IMR-90 (cell line): ENCODE results near the gene R3HDM2. TPM values are rescaled to one million over a fixed set of nuclear protein-coding genes. Genes with fewer than 3 reads are reported as not detected.

Experiments used
- ATAC-seq: fragments of 200-7000 bp; cut with Tn5 transposase; 2 replicates; pipeline ENCODE4 v1.9.1; 2020; ENCODE audit warnings: low read depth, mild to moderate bottlenecking, moderate library complexity
- BruUV-seq: library from RNA; stranded (reverse); fragments of 400-500 nt; replicated peaks from 2 replicates; lab custom pipeline; 2021; lab: Mats Ljungman, UMichigan
- CTCF ChIA-PET: fragments of 300-600 bp; formaldehyde crosslinking; extraction: SDS; loops from one replicate; lab custom pipeline; 2021; ENCODE audit warnings: antibody characterized with exemption; lab: Yijun Ruan, JAX
- POLR2A ChIA-PET: fragments of 300-600 bp; sonication (Branson Sonifier 250); formaldehyde crosslinking; loops from one replicate; lab custom pipeline; 2022; ENCODE audit warnings: antibody characterized with exemption; ENCODE audit not compliant: unreplicated experiment; lab: Charles Lee
- DNase-seq: peaks from one replicate; pipeline ENCODE4 v3.0.0; 2013
- H2AFZ ChIP-seq: replicated peaks from 2 replicates; pipeline ENCODE3; 2013; ENCODE audit warnings: low read length, mild to moderate bottlenecking; ENCODE audit not compliant: poor library complexity
- H2AK5ac ChIP-seq: 2 replicates; pipeline ENCODE4 v1.6.1; 2013; ENCODE audit warnings: low read depth, low read length, inconsistent platforms
- H2AK9ac ChIP-seq: replicated peaks from 2 replicates; pipeline ENCODE3; 2013; ENCODE audit warnings: mild to moderate bottlenecking, low read depth, low read length, moderate library complexity; ENCODE audit not compliant: poor library complexity
- H2BK120ac ChIP-seq: 2 replicates; pipeline ENCODE4 v1.6.1; 2013; ENCODE audit warnings: low read depth, low read length, inconsistent platforms
- H2BK15ac ChIP-seq: 3 replicates; pipeline ENCODE4 v1.6.1; 2013; ENCODE audit warnings: low read depth, low read length, inconsistent platforms
- H2BK20ac ChIP-seq: 2 replicates; pipeline ENCODE4 v1.6.1; 2013; ENCODE audit warnings: low read depth, mild to moderate bottlenecking, inconsistent platforms, low read length, moderate library complexity
- H2BK5ac ChIP-seq: 2 replicates; pipeline ENCODE4 v1.6.1; 2013; ENCODE audit warnings: mild to moderate bottlenecking, low read depth, low read length, inconsistent platforms; ENCODE audit not compliant: poor library complexity, severe bottlenecking
- H3K14ac ChIP-seq: replicated peaks from 2 replicates; pipeline ENCODE4 v1.6.1; 2013; ENCODE audit warnings: low read depth, low read length, inconsistent platforms
- H3K18ac ChIP-seq: 2 replicates; pipeline ENCODE4 v1.6.1; 2013; ENCODE audit warnings: low read depth, low read length, control low read depth
- H3K23ac ChIP-seq: 2 replicates; pipeline ENCODE4 v1.6.1; 2013; ENCODE audit warnings: low read depth, low read length, inconsistent platforms
- H3K27ac ChIP-seq: 2 replicates; pipeline ENCODE4 v1.5.1; 2013; ENCODE audit warnings: mild to moderate bottlenecking, control low read depth, low read length; ENCODE audit not compliant: insufficient read depth
- H3K27me3 ChIP-seq: 2 replicates; pipeline ENCODE4 v1.6.1; 2013; ENCODE audit warnings: low read length; ENCODE audit not compliant: control insufficient read depth, insufficient read depth
- H3K36me3 ChIP-seq: 2 replicates; pipeline ENCODE4 v1.6.1; 2013; ENCODE audit warnings: low read length, mixed read lengths; ENCODE audit not compliant: control insufficient read depth, insufficient read depth
- H3K4ac ChIP-seq: 2 replicates; pipeline ENCODE4 v1.6.1; 2013; ENCODE audit warnings: low read depth, low read length, inconsistent platforms
- H3K4me1 ChIP-seq: 2 replicates; pipeline ENCODE4 v1.6.1; 2013; ENCODE audit warnings: low read length, mixed read lengths; ENCODE audit not compliant: control insufficient read depth, insufficient read depth
- H3K4me2 ChIP-seq: 2 replicates; pipeline ENCODE4 v1.6.1; 2013; ENCODE audit warnings: low read depth, mild to moderate bottlenecking, control low read depth, low read length, moderate library complexity
- H3K4me3 ChIP-seq: 2 replicates; pipeline ENCODE4 v1.5.1; 2013; ENCODE audit warnings: low read depth, mild to moderate bottlenecking, control low read depth, low read length, moderate library complexity; ENCODE audit not compliant: insufficient read depth
- H3K56ac ChIP-seq: 2 replicates; pipeline ENCODE4 v1.6.1; 2013; ENCODE audit warnings: low read length, inconsistent platforms; ENCODE audit not compliant: insufficient read depth; ENCODE audit errors: extremely low read depth
- H3K79me1 ChIP-seq, 2 experiments: 2 replicates each; pipeline ENCODE4 v1.6.1; 2013; ENCODE audit warnings: low read length in 2 of 2, inconsistent platforms in 1 of 2, low read depth in 1 of 2
- H3K9ac ChIP-seq: 2 replicates; pipeline ENCODE4 v1.6.1; 2013; ENCODE audit warnings: low read depth, low read length, control low read depth
- H3K9me1 ChIP-seq: 2 replicates; pipeline ENCODE4 v1.6.1; 2013; ENCODE audit warnings: low read length, inconsistent platforms; ENCODE audit not compliant: insufficient read depth
- H3K9me3 ChIP-seq: 2 replicates; pipeline ENCODE4 v1.6.1; 2013; ENCODE audit warnings: low read length; ENCODE audit not compliant: control insufficient read depth, insufficient read depth
- H4K20me1 ChIP-seq: 2 replicates; pipeline ENCODE4 v1.6.1; 2013; ENCODE audit warnings: low read length, inconsistent platforms; ENCODE audit not compliant: insufficient read depth
- H4K5ac ChIP-seq: 2 replicates; pipeline ENCODE4 v1.6.1; 2013; ENCODE audit warnings: mild to moderate bottlenecking, low read depth, low read length, control low read depth
- H4K8ac ChIP-seq, 2 experiments: 2 replicates each; pipeline ENCODE4 v1.6.1; 2013; ENCODE audit warnings: low read depth in 2 of 2, low read length in 2 of 2, control low read depth in 1 of 2, inconsistent platforms in 1 of 2
- H4K91ac ChIP-seq: 2 replicates; pipeline ENCODE4 v1.6.1; 2013; ENCODE audit warnings: low read depth, low read length, inconsistent platforms; ENCODE audit not compliant: insufficient read depth
- BHLHE40 ChIP-seq: fragments of 150-350 bp; IDR thresholded peaks from 2 replicates; pipeline ENCODE4 v1.6.1; 2016; ENCODE audit warnings: mild to moderate bottlenecking, low read depth, low read length
- CEBPB ChIP-seq: IDR thresholded peaks from 2 replicates; pipeline ENCODE4 v1.6.1; 2012; ENCODE audit warnings: low read depth, low read length, improper control_type of control experiment
- CTCF ChIP-seq: conservative IDR thresholded peaks from 2 replicates; pipeline ENCODE4 v1.5.1; 2012; ENCODE audit warnings: mild to moderate bottlenecking, low read depth, low read length, improper control_type of control experiment
- ELK1 ChIP-seq: fragments of 150-350 bp; IDR thresholded peaks from 2 replicates; pipeline ENCODE4 v1.6.1; 2016; ENCODE audit warnings: low read depth, mild to moderate bottlenecking, low read length, moderate library complexity, borderline replicate concordance
- FOS ChIP-seq: fragments of 150-350 bp; IDR thresholded peaks from 2 replicates; pipeline ENCODE4 v1.6.1; 2016; ENCODE audit warnings: low read depth, low read length
- MAFK ChIP-seq: IDR thresholded peaks from 2 replicates; pipeline ENCODE4 v1.6.1; 2012; ENCODE audit warnings: low read depth, low read length, improper control_type of control experiment
- MAZ ChIP-seq: IDR thresholded peaks from 2 replicates; pipeline ENCODE4 v1.6.1; 2012; ENCODE audit warnings: low read depth, mild to moderate bottlenecking, low read length, improper control_type of control experiment, moderate library complexity, borderline replicate concordance
- NFE2L2 ChIP-seq: fragments of 150-350 bp; IDR thresholded peaks from 2 replicates; pipeline ENCODE4 v1.6.1; 2016; ENCODE audit warnings: low read depth, mild to moderate bottlenecking, low read length
- POLR2A ChIP-seq: IDR thresholded peaks from 2 replicates; pipeline ENCODE4 v1.6.1; 2012; ENCODE audit warnings: mild to moderate bottlenecking, low read depth, low read length
- RAD21 ChIP-seq: IDR thresholded peaks from 2 replicates; pipeline ENCODE4 v1.6.1; 2012; ENCODE audit warnings: low read length, improper control_type of control experiment
- RCOR1 ChIP-seq: IDR thresholded peaks from 2 replicates; pipeline ENCODE4 v1.6.1; 2012; ENCODE audit warnings: mild to moderate bottlenecking, low read length, improper control_type of control experiment; ENCODE audit not compliant: insufficient replicate concordance
- RFX5 ChIP-seq: IDR thresholded peaks from 2 replicates; pipeline ENCODE4 v1.8.0; 2012; ENCODE audit warnings: low read depth, mild to moderate bottlenecking, low read length, moderate library complexity
- SMC3 ChIP-seq: fragments of 150-350 bp; IDR thresholded peaks from 2 replicates; pipeline ENCODE4 v1.6.1; 2016; ENCODE audit warnings: low read depth, mild to moderate bottlenecking, antibody characterized with exemption, low read length, moderate library complexity
- USF2 ChIP-seq: fragments of 150-350 bp; IDR thresholded peaks from 2 replicates; pipeline ENCODE4 v1.6.1; 2017; ENCODE audit warnings: mild to moderate bottlenecking, antibody characterized with exemption, low read length, low read depth
- WGBS, 2 experiments: methylation state at CpG; one replicate each; pipeline versions ENCODE4 v1.1.5 to v1.1.7; 2013; ENCODE audit warnings: missing lambda C conversion rate in 2 of 2; ENCODE audit not compliant: insufficient read length in 1 of 2; ENCODE audit errors: extremely low coverage in 2 of 2; 5-methylcytosine and 5-hydroxymethylcytosine counted together
- dilution Hi-C: fragments of 300-500 bp; cut with HindIII; formaldehyde crosslinking; loops from one replicate; pipeline ENCODE4 v1.14.3; 2018; ENCODE audit warnings: low sequenced_read_pairs; ENCODE audit not compliant: unreplicated experiment
- in situ Hi-C: fragments of 300-500 bp; cut with MboI; formaldehyde crosslinking; loops from 3 replicates; pipeline ENCODE4 v1.14.3; 2019; ENCODE audit warnings: low sequenced_read_pairs, inconsistent platforms, mixed read lengths
- intact Hi-C: fragments of 100-400 bp; cut with micrococcal nuclease; formaldehyde crosslinking; loops from 2 replicates; pipeline ENCODE4 v1.10.0; 2022
- polyA plus RNA-seq, 3 experiments: library from polyadenylated mRNA; depleted of rRNA; stranded (reverse); fragments of >200 nt; gene quantifications; 2 replicates each; pipeline ENCODE4 v1.2.3, GENCODE V29; 2012; ENCODE audit warnings: low replicate concordance in 1 of 3
- total RNA-seq: library from RNA; depleted of rRNA; stranded (reverse); fragments of >200 nt; gene quantifications from 2 replicates; pipeline ENCODE4 v1.2.3, GENCODE V29; 2012

R3HDM2 gene
- total and polyA plus RNA-seq, 2 of the 4 experiments (the other 2 are of a cell fraction): 7.5 to 28.4 TPM

GRCh38 chr12:57205931-57206330 lies 224.9 kb downstream of the R3HDM2 start:
- no peak overlapping the region for H2AK5ac ChIP-seq

More at GRCh38 chr12:57205931-57206330, 224.9 kb downstream of the R3HDM2 start:
- H2BK20ac ChIP-seq: no peak overlapping the region
- H3K14ac ChIP-seq: no peak overlapping the region
- H4K20me1 ChIP-seq: peaks cover 15% of the 10 kb centered on the region
- in situ Hi-C loops: no loop called here
- H4K5ac ChIP-seq: no peak overlapping the region
- no peak overlapping the region for H3K56ac ChIP-seq
- H3K9ac ChIP-seq: no peak overlapping the region
- no peak overlapping the region for H3K23ac ChIP-seq
- intact Hi-C loops: no loop called here
- no peaks in the 10 kb centered on the region for H3K9me1 ChIP-seq
- H3K27me3 ChIP-seq: no peaks in the 10 kb centered on the region
- no peak for ATAC-seq
- CTCF ChIA-PET: no interaction called here
- peak overlapping the region; percentile 21 for H2AFZ ChIP-seq
- no peak overlapping the region for H3K27ac ChIP-seq
- TF ChIP-seq CTCF (no peak), FOS (no peak), CEBPB (no peak), MAZ (no peak), MAFK (no peak), RCOR1 (no peak), BHLHE40 (no peak), ELK1 (no peak), USF2 (no peak), SMC3 (no peak), RFX5 (no peak), POLR2A (no peak), RAD21 (no peak), NFE2L2 (no peak)
- H3K36me3 ChIP-seq: peaks cover 96% of the 10 kb centered on the region
- H3K18ac ChIP-seq: no peak overlapping the region
- POLR2A ChIA-PET: no interaction called here
- no peak overlapping the region for H3K4me3 ChIP-seq
- no peak overlapping the region for H4K8ac ChIP-seq
- peak overlapping the region; percentile 78 for H2AK9ac ChIP-seq
- no peaks in the 10 kb centered on the region for H3K9me3 ChIP-seq
- H2BK5ac ChIP-seq: no peak overlapping the region
- BruUV-seq: no TSS peak
- H2BK15ac ChIP-seq: no peak overlapping the region
- H4K91ac ChIP-seq: no peak overlapping the region
- H3K79me1 ChIP-seq: peaks cover 4 to 11% of the 10 kb centered on the region in 2 experiments; a peak in 2 of 4 replicates
- no peak overlapping the region for H2BK120ac ChIP-seq
- H3K4me2 ChIP-seq: no peak overlapping the region
- no peak for DNase-seq
- H3K4me1 ChIP-seq: no peaks in the 10 kb centered on the region
- H3K4ac ChIP-seq: no peak overlapping the region
- dilution Hi-C loops: no loop called here
- 100% methylated on average over 3 of the region's 7 CpGs; no CpG with 5 or more reads in 1 of the 2 experiments for WGBS, 2 experiments
